CD4-positive, alpha-beta T cell treated with Interleukin-1 beta for 1 hour (primary cell): ENCODE measurements around the gene CLASP2.

Experiments used
- DNase-seq, 2 donors: peaks; one replicate each; pipeline ENCODE4 v3.0.0-alpha.2; 2020 to 2022

The CLASP2 gene

DNA sequence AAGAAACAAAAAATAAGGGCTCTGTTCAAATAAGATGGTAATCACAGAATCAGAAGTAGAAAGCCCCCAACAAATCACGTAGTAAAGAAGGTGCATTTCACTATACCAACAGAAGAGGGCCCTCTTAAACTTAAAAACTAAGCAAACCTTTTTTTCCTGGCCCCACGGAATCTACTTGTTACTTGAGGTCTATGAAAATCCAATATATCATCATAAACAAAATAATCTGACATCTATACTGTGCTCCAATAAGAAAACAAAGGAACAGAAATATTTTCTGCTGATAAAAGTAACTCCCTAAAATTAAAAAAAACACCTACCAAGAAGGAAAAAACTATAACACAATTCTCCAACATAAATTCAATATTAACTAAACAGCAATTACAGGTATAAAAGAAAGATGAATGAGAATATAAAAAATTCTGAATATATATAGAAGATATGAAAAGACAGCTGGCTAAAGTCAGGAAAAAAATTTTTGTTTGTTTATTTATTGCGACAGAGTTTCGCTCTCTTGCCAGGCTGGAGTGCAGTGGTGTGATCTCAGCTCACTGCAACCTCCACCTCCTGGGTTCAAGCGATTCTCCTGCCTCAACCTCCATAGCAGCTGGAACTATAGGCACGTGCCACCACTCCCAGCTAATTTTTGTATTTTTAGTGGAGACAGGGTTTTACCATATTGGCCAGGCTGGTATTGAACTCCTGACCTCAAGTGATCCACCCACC lies 81.8 kb downstream of the CLASP2 start:
- DNase-seq: peak in 1 of 2 donors; percentile 40

DNA sequence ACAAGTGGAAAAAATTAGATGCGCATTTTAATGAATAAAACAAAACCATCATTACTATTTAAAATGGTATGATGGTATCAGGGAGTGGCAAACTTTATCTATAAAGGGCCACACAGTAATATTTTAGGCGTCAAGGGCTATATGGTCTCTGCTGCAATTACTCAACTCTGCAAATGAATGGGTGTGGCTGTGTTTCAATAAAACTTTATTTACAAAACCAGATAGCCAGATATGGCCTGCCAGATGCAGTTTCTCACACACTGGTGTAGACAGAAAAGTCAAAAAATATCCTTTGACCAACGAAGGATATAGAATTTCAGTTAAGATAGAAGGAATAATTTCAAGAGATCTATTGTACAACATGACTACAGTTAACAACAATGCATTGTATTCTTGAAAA lies 83.8 kb downstream of the CLASP2 start:
- DNase-seq: no peak

DNA sequence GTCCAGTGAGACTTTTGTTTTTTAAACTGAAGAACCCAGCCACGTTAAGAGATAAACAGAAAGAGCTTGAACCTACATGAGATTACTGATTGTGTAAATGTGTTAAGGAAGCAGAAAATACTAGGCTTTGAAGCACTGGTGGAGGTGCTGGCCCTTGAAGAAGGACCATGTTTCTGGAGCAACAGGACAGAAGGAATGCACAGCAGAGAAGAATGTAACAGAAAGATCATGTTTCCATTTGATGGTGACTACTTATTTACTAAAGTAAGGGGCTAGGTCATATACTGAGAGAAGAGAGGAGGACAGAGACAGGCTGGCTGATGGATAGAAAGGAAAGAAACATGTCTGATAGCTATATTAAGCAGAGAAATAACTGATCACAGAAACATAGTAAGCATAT lies 88.8 kb downstream of the CLASP2 start:
- no peak for DNase-seq

DNA sequence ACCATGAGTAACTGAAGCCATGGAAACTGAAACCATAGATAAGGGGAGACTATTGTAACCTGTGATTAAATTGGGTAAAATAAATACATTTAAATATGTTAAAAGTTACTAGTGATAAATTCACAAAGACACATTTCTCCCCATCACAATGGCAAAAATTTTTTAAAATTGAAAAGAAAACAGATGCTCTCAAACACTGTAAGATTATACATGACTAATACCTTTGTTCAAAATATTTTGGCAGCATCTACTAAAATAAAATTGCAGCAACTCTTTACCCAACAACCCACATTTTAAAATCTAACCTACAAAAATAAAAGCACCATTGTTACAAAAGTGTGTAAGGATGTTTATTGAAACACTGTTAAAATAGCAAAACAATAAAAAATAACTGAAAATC lies 93.3 kb downstream of the CLASP2 start:
- DNase-seq: no peak

DNA sequence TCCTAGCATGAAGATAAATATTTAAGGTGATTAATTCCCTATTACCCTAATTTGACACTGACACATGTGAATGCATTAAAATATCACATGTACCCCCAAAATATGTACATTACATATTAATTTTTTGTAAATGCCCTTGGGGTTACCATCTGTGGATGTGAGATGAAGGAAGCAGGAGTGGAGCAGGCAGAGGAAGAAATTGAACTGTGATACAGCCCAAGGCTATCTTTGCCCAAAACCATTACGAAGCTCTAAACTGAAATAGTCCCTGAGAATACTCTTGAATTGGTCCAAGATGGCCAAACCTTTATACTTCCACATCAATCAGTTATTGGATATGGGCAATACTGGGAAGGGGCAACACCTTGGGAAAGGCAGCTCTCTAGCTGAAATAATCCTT lies 105.0 kb downstream of the CLASP2 start:
- no peak for DNase-seq

DNA sequence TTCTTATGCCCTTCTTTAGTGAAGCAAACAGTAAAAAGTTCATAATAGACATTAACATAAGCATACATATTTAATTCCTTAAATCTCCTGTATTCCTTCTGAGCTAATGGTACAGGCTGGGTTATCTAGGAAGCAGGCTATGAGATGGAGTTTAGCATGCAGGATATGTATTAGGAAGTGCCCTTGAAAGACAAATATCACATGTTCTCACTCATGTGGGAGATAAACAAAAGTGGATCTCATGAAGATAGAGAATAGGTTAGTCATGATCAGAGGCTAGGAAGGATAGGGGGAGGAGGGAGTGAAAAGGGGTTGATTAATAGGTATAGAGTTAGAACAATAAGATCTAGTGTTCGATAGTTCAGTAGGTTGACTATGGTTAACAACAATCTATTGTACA lies 105.4 kb downstream of the CLASP2 start:
- no peak for DNase-seq

DNA sequence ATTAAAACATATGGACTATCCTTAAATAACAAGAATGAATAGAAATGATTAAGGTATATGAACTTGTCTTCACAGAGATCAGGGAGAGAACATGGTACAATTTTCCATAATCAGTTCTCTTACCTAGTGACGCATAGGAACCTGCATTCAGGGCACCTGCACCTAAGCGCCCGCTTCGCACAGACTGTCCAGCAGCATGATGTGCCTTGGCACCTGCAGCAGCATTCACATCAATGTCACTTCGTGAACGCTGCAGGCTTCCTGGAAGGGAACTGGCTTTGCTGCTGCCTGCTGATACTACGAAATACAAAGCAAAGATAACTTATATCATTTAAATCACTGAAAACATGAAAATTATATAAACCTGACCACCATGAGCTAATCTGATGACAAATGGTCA lies 115.2 kb downstream of the CLASP2 start:
- DNase-seq: no peak

DNA sequence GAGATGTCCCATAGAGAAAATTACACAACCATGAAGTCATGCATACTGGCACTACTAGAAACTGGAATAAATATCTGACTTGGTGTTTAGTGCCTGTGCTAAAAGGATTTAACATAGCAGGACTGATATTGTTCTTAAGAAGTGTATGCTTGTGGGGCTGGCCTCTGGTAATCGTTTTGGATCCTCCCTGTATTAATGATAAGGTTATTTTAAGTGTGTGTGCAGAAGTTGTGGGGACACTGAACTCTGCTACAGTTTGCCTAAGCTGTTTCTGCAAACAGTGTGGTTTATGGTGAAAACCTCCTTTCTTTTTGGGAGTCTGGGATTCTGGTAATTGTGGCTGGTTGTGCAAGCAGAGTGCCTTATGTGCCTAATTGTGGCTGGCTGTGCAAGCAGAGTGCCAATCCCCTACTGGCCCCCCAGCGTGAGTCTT lies 120.8 kb downstream of the CLASP2 start:
- no peak for DNase-seq

DNA sequence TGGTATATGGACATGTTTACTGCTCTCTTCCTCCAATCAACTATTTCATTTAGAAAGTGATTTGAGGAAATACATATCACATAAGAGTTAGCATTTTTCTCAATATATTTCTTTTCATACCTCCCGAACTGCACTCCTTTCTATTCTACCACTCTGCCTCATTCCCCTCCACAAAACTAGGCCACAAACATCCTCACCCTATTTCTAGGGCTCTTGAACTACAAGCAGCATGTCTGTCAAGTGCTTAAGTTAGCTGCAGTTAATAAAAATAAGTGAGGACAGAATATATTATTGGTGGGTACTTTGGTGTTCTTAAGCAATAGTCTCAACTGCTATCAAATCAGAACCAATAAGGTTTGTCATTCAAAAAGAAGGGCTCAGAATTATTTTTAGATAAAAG lies 125.1 kb downstream of the CLASP2 start:
- DNase-seq: no peak

DNA sequence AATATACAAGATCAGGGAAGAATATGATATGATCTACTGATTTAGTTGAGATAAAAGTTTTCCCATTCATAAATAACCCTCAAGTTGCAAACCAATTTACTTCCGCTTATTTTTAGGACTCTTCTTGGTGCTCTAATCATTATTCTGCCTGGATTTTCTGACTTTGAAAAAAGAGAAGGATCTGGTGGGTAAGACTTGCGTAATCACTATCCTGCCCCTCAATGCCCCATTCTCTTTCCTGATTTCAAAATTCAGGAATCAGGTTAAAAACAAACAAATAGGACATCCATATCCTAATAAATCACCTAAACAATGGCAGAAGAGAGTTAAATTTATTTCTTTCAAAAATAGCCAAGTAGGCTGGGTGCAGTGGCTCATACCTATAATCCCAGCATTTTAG lies 127.5 kb downstream of the CLASP2 start:
- DNase-seq: no peak

DNA sequence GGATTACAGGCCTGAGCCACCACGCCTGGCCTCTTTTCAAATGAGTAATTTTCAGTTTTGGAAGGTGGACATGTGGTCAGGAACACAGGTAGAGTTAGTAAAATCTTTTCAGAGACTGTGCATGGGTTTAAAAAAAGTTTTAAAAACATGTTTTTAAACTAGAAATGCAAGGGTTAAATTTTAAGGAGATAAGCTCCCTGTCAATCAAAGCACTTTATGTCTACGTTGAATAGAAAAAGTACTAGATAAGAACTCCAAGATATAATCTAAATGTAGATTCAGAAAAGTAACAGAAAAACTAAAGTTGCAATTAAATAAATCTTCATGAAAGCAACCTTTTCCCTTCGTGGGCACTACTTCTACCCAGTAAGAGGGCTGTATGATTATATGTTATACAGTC lies 131.7 kb downstream of the CLASP2 start:
- no peak for DNase-seq

DNA sequence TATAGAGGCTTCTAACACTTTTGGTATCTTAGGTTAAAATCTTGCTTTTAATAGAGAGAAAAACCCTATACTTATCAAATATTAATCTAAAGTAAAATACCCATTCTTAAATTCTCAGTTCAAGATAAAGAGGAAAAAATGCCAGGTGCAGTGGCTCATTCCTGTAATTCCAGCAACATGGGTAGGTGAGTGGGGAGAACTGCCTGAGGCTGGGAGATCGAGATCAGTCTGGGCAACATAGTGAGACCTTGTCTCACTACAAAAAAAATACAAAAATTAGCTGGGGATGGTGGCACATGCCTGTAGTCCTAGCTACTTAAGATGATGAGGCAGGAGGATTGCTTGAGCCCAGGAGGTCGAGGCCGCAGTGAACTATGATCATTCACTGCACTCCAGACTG lies 135.8 kb downstream of the CLASP2 start:
- DNase-seq: no peak

DNA sequence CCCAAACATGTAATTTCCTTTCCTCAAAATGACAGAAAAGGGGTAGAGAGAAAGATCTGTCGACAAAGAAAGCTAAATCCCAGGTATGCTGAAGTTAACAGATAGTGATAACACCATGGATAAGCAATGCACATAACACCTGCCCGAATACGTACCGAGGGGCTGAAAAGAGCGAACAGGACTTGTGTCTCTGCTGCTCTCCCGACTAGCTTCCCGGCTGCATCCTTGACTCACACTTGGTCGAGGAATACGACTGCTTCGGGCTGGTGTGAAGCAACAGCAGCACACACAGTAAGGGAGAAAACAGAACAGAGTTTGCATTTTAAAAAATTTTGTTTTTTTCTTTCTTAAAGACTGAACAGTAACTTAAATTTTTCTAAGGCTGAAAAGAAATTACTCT lies 136.4 kb downstream of the CLASP2 start:
- no peak for DNase-seq

DNA sequence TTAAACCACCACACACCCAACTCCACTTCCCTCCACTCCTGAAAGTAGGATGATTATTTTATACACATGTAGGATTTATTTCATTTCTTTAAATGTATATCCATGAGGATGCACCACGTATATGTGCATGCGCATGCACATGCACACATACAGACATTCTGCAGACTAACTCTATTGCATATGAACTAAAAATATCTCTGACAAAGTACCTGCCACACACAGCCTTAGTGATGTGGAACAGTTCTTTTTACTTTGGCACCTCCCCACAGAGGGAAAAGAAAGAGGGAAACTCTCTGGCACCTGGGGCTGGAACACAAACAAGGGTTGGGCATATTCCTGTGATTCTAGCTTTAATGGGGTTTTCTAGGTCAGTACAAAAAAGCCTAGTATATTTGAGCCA lies 138.2 kb downstream of the CLASP2 start:
- DNase-seq: no peak

DNA sequence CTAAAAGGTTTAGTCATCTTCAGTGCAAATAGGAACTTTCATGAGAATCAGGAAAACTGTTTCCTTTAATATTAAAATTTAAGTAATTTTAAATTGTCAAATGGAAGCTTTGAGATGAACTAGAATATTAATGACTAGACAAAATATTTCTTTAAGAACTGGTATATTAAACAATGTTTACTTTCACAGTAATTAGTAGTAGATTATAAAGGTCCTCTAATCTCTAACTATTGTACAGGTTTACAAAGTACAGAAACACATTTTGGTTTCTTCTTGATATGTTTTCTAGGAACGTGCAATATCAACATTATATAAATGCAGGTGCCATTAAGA lies 138.9 kb downstream of the CLASP2 start:
- DNase-seq: no peak

DNA sequence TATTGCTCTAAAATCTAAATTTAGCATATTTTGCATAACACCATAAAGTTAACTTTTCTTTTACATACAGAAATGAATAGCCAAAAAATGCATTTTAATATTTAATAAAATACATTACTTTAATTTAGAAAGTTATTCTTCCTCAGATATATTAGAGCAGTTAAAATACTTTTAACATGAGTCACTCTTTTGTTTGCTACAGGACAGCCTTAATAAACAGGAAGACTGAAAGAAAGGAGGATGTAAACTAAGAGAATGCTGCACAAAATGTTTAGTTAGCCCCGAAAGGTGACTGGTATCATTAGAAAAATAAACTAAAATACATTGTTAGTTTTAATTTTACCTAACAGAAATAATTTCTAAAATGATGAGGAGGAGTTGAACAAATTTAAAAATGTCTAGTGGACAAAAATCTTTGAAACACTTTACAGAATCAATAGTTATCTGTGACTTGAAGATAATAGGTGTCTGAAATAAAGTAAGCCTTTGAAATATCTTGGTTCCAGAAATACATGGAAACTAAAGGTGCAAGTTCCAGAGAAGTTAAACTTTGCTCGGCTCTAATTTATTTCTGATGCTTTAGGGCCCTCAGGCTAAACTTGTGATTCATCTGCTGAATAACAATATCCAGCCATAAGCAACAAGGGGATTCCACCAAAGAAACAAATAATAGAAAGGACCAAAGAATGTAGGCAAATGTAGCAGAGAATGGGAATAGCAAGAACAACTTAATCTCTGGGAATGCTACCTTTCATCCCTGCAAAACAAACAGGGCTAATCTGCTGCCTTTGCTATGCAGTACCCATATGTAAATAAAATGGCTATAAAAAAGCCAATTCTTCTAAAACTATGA lies 139.5 kb downstream of the CLASP2 start:
- no peak for DNase-seq

DNA sequence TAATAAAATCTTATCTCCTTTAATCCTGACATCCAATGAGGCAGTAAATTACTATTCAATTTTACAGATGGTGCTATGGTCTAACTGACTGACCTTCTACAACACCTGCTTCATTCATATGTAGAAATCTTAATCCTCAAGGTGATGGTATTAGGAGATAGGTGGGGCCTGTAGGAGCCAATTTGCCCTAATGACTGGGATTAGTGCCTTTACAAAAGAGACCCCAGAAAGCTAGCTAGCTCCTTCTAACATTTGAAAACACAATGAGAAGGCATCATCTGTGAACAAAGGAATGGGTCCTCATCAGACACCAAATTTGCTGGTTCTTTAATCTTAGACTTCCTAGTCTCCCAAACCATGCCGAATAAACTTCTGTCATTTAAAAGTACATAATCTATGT lies 140.5 kb downstream of the CLASP2 start:
- no peak for DNase-seq

DNA sequence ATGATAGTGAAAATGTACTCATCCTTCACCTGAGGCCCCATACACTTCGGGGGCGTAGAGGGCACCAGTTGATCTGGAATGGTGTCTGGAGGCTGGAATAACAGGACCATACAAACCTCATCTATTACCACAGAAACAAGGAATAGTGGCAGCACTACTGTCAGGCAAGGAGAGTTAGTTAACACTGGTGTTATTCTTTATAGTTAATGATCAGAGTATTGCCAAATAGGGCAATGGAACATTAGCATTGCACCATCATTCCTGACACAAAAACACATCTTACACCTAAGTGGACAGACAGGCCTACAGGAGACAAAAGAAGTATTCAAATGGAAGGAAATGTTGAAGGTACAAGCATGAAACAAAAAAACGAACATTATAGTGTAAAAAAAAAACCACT lies 140.9 kb downstream of the CLASP2 start:
- DNase-seq: no peak

DNA sequence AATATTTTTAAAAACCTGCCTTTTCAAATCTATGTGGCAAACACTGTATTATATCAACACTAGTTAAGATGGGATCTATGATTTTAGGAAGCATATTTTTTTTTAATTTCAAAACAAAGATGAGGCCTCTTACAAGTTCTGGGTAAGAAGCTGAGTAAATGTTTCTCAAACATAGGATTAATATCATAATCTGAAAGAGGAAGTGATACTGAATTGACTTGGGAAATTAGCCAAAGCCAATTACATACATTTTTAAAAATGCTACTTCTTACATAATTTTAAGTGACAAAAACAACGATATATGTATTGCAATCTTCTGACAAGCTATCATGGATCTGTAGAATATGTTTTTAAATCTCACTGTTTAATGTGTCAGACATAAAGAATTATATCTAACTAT lies 142.7 kb downstream of the CLASP2 start:
- DNase-seq: no peak

DNA sequence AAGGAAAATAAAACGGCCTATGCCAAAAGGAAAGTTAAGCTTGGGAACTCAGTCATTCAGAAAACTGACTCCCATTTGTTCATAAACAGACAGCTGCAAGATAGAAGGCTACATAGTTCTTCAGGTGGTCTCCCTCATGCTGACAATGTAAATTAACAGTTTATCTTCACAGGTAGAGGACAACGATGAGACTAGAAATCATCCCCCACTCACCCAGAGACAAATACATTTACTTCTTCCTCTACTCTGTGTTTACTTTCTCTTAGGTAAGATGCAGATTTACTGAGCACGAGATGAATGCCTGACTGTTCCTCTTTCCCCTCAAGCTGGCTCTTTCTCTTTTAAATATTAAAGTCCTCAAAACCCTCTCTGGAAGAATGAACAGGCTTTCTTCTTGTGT lies 160.2 kb downstream of the CLASP2 start:
- no peak for DNase-seq

DNA sequence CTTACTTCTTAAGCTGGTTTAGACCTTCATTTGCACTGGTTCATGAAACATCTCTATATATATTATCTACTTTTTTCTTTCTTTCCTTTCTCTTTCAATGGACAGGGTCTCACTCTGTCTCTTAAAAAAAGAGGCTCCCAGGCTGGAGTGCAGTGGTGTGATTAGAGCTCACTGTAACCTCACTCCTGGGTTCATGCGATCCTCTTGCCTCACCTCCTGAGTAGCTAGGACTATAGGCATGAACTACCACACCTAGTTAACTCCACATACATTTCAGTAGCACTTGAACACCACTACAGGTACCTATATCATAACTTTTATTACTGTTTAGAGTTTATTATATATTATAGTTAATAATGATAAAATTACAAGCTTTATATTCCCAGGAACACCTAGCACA lies 160.8 kb downstream of the CLASP2 start:
- no peak for DNase-seq

DNA sequence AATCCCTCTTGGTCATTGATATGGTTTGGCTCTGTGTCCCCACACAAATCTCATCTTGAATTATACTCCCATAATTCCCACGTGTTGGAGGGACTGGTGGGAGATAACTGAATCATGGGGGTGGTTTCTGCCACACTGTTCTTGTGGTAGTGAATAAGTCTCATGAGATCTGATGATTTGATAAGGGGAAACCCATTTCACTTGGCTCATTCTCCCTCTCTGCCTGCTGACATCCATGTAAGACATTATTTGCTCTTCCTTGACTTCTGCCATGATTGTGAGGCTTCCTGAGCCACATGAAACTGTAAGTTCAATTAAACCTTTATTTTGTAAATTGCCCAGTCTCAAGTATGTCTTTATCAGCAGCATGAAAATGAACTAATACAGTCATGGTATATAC lies 171.0 kb downstream of the CLASP2 start:
- no peak for DNase-seq

DNA sequence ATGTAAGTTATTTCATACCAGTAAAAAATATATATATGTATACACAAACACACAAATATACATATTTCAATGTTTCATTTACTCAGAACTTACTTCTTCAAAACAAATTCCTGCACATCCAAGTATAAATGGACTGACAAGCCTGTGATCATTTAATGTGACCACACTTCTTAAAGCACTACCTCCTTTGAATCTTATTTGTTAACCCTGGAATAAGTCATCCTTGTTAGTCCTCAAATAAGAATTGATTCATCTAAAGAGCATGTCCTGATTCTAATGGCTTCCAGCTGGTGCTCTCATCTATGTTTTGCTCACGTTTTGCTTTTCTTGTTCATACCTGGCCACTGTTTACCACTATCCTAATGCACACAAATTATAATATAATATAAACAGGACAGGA lies 173.9 kb downstream of the CLASP2 start:
- no peak for DNase-seq

DNA sequence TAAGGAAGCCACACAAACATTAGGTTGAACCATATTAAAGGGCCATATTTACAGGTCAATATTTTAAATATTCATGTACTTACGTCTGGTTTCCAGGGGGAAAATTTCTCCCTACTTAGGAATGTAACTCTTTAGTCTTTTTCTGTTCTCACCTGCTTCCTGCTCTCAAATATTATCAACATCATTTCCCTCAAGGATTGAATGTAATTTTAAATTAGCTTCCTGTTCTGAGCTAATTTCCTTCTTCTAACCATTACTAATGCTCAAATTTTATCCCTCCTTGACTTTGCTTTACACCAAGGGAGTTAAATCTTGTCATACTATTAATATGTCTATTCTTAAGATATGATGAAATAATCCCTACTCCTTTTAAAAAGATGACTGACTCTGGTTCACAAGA lies 174.5 kb downstream of the CLASP2 start:
- no peak for DNase-seq

DNA sequence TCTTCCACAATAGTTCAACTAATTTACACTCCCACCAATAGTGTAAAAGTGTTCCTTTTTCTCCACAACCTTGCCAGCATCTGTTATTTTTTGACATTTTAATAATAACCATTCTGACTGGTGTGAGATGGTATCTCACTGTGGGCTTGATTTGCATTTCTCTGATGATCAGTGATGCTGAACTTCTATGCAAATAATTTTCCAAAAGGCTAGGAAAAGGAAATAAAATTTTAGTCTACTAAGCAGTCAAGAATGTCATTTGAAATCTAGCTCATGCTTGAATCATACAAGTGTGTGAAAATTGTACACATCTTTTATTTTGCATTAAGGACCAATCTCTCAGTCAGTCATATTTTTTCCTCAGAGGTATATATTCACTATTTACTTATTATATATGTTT lies 176.1 kb downstream of the CLASP2 start:
- no peak for DNase-seq
